SU-DHL-6 (cell line): Measurements from ENCODE around the gene ATP5MC3.

Experiments used
- H2AFZ ChIP-seq: fragments of 200-600 bp; sonication (generic); 2 replicates; pipeline ENCODE4 v1.6.1; 2014; ENCODE audit warnings: low read depth, mild to moderate bottlenecking, moderate library complexity, mixed read lengths, antibody characterized with exemption, low read length; ENCODE audit not compliant: severe bottlenecking
- H3F3A ChIP-seq: fragments of 200-600 bp; shearing (Covaris generic); 2 replicates; pipeline ENCODE4 v1.6.0; 2016; ENCODE audit warnings: antibody characterized with exemption, mild to moderate bottlenecking; ENCODE audit not compliant: insufficient read depth
- H3K27ac ChIP-seq: fragments of 200-600 bp; sonication (generic); 2 replicates; pipeline ENCODE4 v1.5.1; 2016; ENCODE audit warnings: low read depth, mild to moderate bottlenecking, low read length, moderate library complexity, mixed read lengths
- H3K27me3 ChIP-seq: fragments of 200-600 bp; sonication (generic), shearing (Covaris generic); 2 replicates; pipeline ENCODE4 v1.6.0; 2014; ENCODE audit warnings: mild to moderate bottlenecking, low read length
- H3K36me3 ChIP-seq: fragments of 200-600 bp; sonication (generic); 2 replicates; pipeline ENCODE4 v1.6.1; 2014; ENCODE audit warnings: mild to moderate bottlenecking, low read length, mixed read lengths
- H3K4me2 ChIP-seq: fragments of 300-600, 200-600 bp; shearing (Covaris generic), sonication (generic); 2 replicates; pipeline ENCODE4 v1.6.0; 2014; ENCODE audit warnings: low read length, low read depth, mild to moderate bottlenecking; ENCODE audit not compliant: poor library complexity, severe bottlenecking
- H3K4me3 ChIP-seq: fragments of 200-600 bp; sonication (generic); 2 replicates; pipeline ENCODE4 v1.5.1; 2014; ENCODE audit warnings: antibody characterized with exemption, low read length, mild to moderate bottlenecking, mixed read lengths; ENCODE audit not compliant: insufficient read depth, poor library complexity, severe bottlenecking
- H3K79me2 ChIP-seq: fragments of 200-600 bp; sonication (generic); 2 replicates; pipeline ENCODE4 v1.6.1; 2014; ENCODE audit warnings: mild to moderate bottlenecking, low read length, moderate library complexity; ENCODE audit not compliant: insufficient read depth
- H3K9ac ChIP-seq: fragments of 200-600 bp; sonication (generic); 2 replicates; pipeline ENCODE4 v1.7.0; 2014; ENCODE audit warnings: mild to moderate bottlenecking, low read length
- H3K9me2 ChIP-seq: fragments of 200-600 bp; sonication (generic); replicated peaks from 2 replicates; pipeline ENCODE4 v1.6.1; 2014; ENCODE audit warnings: low read length; ENCODE audit not compliant: insufficient read depth
- H3K9me3 ChIP-seq: fragments of 200-600 bp; sonication (generic); 2 replicates; pipeline ENCODE4 v1.6.1; 2014; ENCODE audit warnings: low read length, mixed read lengths; ENCODE audit not compliant: insufficient read depth
- H4K20me1 ChIP-seq: fragments of 200-600 bp; sonication (generic); 2 replicates; pipeline ENCODE4 v1.6.1; 2014; ENCODE audit warnings: low read depth, mild to moderate bottlenecking, antibody characterized with exemption, low read length, moderate library complexity, mixed read lengths
- EZH2phosphoT487 ChIP-seq: fragments of 200-600 bp; sonication (generic), shearing (Covaris generic); conservative IDR thresholded peaks from 2 replicates; pipeline ENCODE4 v1.6.1; 2018; ENCODE audit warnings: mild to moderate bottlenecking, antibody characterized with exemption, low read length, moderate library complexity, mixed read lengths
- TF ChIP-seq, protein P1 (sequence below): fragments of 200-600 bp; sonication (generic); IDR thresholded peaks from one replicate; pipeline ENCODE4 v1.5.1; 2017; ENCODE audit warnings: antibody characterized with exemption, mild to moderate bottlenecking, low read length, moderate library complexity; ENCODE audit not compliant: insufficient read depth, poor library complexity, severe bottlenecking

Gene ATP5MC3

DNA sequence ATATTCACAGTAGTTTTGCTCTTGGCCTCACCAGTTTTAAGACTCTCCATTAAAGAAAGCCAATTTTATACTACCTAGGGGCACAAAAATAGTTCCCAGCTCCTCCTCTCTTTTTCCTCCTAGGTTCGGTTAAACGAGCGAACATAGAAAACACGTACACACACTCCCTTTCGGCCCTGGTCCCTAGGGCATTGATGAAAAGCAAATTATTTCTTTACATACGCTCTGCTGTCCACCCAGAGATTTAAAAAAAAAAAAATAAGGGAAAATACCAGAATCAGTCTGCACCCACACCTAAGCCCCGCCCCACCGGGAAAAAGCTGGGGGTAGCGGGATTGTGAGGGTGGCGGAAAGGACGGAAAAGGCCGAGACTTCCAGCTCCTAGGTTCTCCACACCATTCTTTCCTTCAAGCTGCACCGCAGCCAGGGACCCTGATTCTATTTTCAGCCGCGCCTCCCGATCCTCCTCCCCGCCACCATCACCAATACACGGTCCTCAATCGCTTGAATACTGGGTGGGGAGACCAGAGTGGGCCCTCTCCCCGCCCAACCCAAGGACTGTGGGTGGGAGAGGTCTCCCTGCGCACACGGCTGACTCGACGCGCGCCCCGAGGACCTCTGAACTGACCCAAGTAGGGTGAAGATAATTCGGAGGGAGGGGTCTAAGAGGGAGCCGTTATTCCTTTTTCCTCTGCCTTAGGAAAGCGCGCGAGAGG is 14.3 kb downstream of the ATP5MC3 start:
- TF ChIP-seq EZH2phosphoT487, result no peak
- TF ChIP-seq, protein P1, sequence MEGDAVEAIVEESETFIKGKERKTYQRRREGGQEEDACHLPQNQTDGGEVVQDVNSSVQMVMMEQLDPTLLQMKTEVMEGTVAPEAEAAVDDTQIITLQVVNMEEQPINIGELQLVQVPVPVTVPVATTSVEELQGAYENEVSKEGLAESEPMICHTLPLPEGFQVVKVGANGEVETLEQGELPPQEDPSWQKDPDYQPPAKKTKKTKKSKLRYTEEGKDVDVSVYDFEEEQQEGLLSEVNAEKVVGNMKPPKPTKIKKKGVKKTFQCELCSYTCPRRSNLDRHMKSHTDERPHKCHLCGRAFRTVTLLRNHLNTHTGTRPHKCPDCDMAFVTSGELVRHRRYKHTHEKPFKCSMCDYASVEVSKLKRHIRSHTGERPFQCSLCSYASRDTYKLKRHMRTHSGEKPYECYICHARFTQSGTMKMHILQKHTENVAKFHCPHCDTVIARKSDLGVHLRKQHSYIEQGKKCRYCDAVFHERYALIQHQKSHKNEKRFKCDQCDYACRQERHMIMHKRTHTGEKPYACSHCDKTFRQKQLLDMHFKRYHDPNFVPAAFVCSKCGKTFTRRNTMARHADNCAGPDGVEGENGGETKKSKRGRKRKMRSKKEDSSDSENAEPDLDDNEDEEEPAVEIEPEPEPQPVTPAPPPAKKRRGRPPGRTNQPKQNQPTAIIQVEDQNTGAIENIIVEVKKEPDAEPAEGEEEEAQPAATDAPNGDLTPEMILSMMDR, result no peak
- Histone ChIP-seq H3K9ac (peak overlapping the region; percentile 86), H3K4me2 (peak overlapping the region; percentile 86), H3K36me3 (no peaks in the 10 kb centered on the region), H3K27ac (peak overlapping the region; percentile 62), H4K20me1 (peaks cover 10% of the 10 kb centered on the region), H2AFZ (peak overlapping the region; percentile 82), H3K4me3 (peak overlapping the region; percentile 94), H3K9me3 (no peaks in the 10 kb centered on the region), H3K27me3 (no peaks in the 10 kb centered on the region), H3F3A (peaks cover 19% of the 10 kb centered on the region), H3K79me2 (peaks cover 58% of the 10 kb centered on the region), H3K9me2 (no peaks in the 10 kb centered on the region)

DNA sequence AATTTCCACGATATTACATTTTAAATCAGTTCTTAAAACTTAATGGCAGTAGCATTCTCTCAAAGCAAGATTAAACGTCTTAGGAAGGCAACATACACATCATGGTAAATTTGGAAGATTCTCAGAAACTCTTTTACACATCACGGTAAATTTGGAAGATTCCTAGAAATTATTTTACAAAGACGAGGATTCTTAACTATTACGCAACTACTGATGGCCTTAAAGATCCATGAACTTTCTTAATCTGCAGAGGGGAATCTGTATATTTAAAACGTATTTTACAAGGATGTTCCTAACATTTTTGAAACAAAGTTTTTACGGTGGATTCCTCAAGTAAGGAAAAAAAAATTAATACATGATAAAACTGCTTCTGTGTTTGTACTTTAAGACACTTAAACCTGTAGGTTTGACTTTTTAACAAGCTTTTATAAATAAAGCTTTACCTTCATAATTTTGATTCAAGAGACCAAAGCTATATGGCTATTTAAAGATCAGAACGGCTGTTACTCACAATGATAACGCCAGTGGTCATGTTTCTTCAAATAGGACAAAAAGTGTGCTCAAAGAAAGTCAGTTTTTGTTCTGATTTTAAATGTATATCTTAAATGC is 15.2 kb downstream of the ATP5MC3 start:
- H3K79me2 ChIP-seq, result peaks cover 68% of the 10 kb centered on the region
- no peaks in the 10 kb centered on the region for H3K9me3 ChIP-seq
- no peaks in the 10 kb centered on the region for H3K27me3 ChIP-seq
- H3K4me3 ChIP-seq, result peak overlapping the region; percentile 94
- H3K27ac ChIP-seq, result 0 out of 2 replicates have a peak overlapping the region, but pooled peaks have one; percentile 2
- H2AFZ ChIP-seq, result no peak overlapping the region
- H3K9me2 ChIP-seq, result no peaks in the 10 kb centered on the region
- peaks cover 14% of the 10 kb centered on the region for H3F3A ChIP-seq
- peak overlapping the region; percentile 86 for H3K4me2 ChIP-seq
- peaks cover 14% of the 10 kb centered on the region for H4K20me1 ChIP-seq
- peak overlapping the region; percentile 86 for H3K9ac ChIP-seq
- TF ChIP-seq EZH2phosphoT487, result no peak
- TF ChIP-seq, protein P1, result no peak
- no peaks in the 10 kb centered on the region for H3K36me3 ChIP-seq

DNA sequence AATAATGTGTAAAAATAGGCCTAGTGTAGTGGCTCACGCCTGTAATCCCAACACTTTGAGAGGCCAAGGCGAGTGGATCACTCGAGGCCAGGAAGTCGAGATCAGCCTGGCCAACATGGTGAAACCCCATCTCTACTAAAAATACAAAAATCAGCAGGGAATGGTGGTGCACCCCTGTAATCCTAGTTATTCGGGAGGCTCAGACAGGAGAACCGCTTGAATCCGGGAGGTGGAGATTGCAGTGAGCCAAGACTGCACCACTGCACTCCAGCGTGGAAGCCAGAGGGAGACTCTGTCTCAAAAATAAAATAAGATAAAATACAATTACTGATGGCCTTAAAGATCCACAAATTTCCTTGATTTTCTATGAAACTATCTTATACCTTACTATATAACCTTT is 17.3 kb downstream of the ATP5MC3 start:
- no peaks in the 10 kb centered on the region for H3K27me3 ChIP-seq
- no peak for TF ChIP-seq EZH2phosphoT487
- TF ChIP-seq, protein P1, result no peak
- H3K9ac ChIP-seq, result no peak overlapping the region
- peaks cover 5% of the 10 kb centered on the region; the same call in 1 of the 2 replicates for H3F3A ChIP-seq
- H3K4me2 ChIP-seq, result peak overlapping the region; percentile 6
- no peak overlapping the region for H3K4me3 ChIP-seq
- H3K27ac ChIP-seq, result no peak overlapping the region
- no peak overlapping the region for H2AFZ ChIP-seq
- peaks cover 88% of the 10 kb centered on the region for H3K79me2 ChIP-seq
- H3K36me3 ChIP-seq, result 0 out of 2 replicates have a peak, but pooled peaks cover 2% of the 10 kb centered on the region
- no peaks in the 10 kb centered on the region for H3K9me2 ChIP-seq
- peaks cover 25% of the 10 kb centered on the region for H4K20me1 ChIP-seq
- no peaks in the 10 kb centered on the region for H3K9me3 ChIP-seq
